Measurements from ENCODE around the gene MTRFR. TPM values are rescaled to one million over a fixed set of nuclear protein-coding genes. Genes with fewer than 3 reads are reported as not detected.

The MTRFR gene
- total and polyA plus RNA-seq, 2 donors (not counting 1 experiment from before 2014, with no cell fraction given), result 18.7 to 45.5 TPM

GRCh38 chr12:123261196-123261595, 28.0 kb downstream of the MTRFR start:
- Histone ChIP-seq H3K9ac (ENCODE audit: low read length) (no peak overlapping the region), H2AFZ (ENCODE audit: insufficient read depth, low read depth, low read length, poor library complexity, severe bottlenecking) (no peak overlapping the region), H3K4me3 (ENCODE audit: control extremely low read depth in 1 of 5, extremely low read depth in 1 of 5, insufficient read depth in 1 of 5, low read depth in 2 of 5, low read length in 4 of 5) (no peak overlapping the region), H3K9me3 (ENCODE audit: control extremely low read depth in 1 of 3, control insufficient read depth in 2 of 3, insufficient read depth in 1 of 3, low read length in 2 of 3) (no peaks in the 10 kb centered on the region), H4K20me1 (ENCODE audit: control insufficient read depth, insufficient read depth, low read length, poor library complexity, severe bottlenecking) (no peaks in the 10 kb centered on the region), H3K4me2 (replicated peaks; ENCODE audit: low read depth, low read length, poor library complexity, severe bottlenecking) (no peak overlapping the region), H3K36me3 (replicated peaks in 1 of 2; ENCODE audit: control extremely low read depth in 1 of 2, control insufficient read depth in 1 of 2, extremely low read depth in 1 of 2, insufficient read depth in 2 of 2, low read length in 1 of 2) (peaks cover 0 to 17% of the 10 kb centered on the region in 2 experiments), H3K79me2 (ENCODE audit: control insufficient read depth, insufficient read depth, low read length) (peaks cover 1% of the 10 kb centered on the region), H3K27ac (ENCODE audit: low read length in 2 of 2) (no peak overlapping the region), H3K4me1 (ENCODE audit: control insufficient read depth in 2 of 2, insufficient read depth in 2 of 2, low read length in 2 of 2) (no peaks in the 10 kb centered on the region), H3K27me3 (replicated peaks in 1 of 4; ENCODE audit: control extremely low read depth in 1 of 4, control insufficient read depth in 3 of 4, insufficient read depth in 4 of 4, low read length in 3 of 4) (no peaks in the 10 kb centered on the region)
- Mint-ChIP-seq H3K27ac (no peak overlapping the region), H3K4me1 (no peaks in the 10 kb centered on the region), H3K4me3 (no peak overlapping the region), H3K9me3 (ENCODE audit: insufficient read depth) (no peaks in the 10 kb centered on the region), H3K27me3 (no peaks in the 10 kb centered on the region)
- POLR2A ChIA-PET, result interaction anchor here (0.6 kb wide), 1 partner anchor 15 kb away, joined by 5 read pairs; no protein-coding TSS in a partner anchor
- WGBS (ENCODE audit: insufficient coverage), result no CpG with 5 or more reads among the region's 4 CpGs
- ATAC-seq (ENCODE audit: low read depth) (no peak), DNase-seq (no peak)
- intact Hi-C loops (cut with micrococcal nuclease), result no loop called here
- CTCF ChIA-PET, result interaction anchor here (1.0 kb wide), 1 partner anchor 23 kb away, joined by 4 read pairs; no protein-coding TSS in a partner anchor
- TF ChIP-seq, protein P1, sequence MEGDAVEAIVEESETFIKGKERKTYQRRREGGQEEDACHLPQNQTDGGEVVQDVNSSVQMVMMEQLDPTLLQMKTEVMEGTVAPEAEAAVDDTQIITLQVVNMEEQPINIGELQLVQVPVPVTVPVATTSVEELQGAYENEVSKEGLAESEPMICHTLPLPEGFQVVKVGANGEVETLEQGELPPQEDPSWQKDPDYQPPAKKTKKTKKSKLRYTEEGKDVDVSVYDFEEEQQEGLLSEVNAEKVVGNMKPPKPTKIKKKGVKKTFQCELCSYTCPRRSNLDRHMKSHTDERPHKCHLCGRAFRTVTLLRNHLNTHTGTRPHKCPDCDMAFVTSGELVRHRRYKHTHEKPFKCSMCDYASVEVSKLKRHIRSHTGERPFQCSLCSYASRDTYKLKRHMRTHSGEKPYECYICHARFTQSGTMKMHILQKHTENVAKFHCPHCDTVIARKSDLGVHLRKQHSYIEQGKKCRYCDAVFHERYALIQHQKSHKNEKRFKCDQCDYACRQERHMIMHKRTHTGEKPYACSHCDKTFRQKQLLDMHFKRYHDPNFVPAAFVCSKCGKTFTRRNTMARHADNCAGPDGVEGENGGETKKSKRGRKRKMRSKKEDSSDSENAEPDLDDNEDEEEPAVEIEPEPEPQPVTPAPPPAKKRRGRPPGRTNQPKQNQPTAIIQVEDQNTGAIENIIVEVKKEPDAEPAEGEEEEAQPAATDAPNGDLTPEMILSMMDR (IDR thresholded peaks at IDR 0.05), result no peak
- TF ChIP-seq EZH2 (IDR thresholded peaks at IDR 0.05; ENCODE audit: borderline replicate concordance, insufficient read depth, low read depth, low read length, poor library complexity, severe bottlenecking), result no peak

DNA sequence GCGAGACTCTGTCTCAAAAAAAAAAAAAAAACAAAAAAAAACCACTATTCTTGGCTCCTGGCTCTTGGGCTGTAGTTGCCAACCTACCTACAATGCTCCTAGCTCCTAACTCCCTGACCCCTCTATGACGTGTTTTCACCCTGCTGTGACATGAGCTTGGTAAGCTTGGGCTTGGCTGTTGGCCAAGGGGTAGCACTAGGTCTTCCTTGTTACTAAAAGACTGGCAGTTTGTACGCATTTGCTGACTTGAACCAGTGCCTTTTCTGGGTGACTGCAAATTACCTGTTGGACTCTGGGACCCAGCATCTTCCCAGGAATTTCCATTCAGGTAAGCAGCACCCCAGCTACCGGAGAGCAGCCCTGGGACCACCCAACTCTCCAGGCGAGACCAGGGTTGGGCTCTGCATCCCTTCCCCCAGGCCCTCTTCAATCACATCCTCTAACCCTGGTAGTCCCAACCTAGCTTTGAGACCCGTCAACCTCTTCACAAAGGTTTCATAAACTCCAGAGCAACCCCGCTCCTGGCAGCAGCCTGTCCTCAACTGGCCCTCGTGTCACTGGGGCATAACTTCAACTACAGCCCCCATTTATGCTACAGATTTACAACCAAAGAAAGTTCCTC, 30.1 kb downstream of the MTRFR start:
- no peak overlapping the region for H3K4me3 ChIP-seq (ENCODE audit: control extremely low read depth in 1 of 5, extremely low read depth in 1 of 5, insufficient read depth in 1 of 5, low read depth in 2 of 5, low read length in 4 of 5)
- no peaks in the 10 kb centered on the region for H3K79me2 ChIP-seq (ENCODE audit: control insufficient read depth, insufficient read depth, low read length)
- no peaks in the 10 kb centered on the region for H3K9me3 ChIP-seq (ENCODE audit: control extremely low read depth in 1 of 3, control insufficient read depth in 2 of 3, insufficient read depth in 1 of 3, low read length in 2 of 3)
- no peak overlapping the region for H3K9ac ChIP-seq (ENCODE audit: low read length)
- peaks cover 0 to 8% of the 10 kb centered on the region in 2 experiments for H3K36me3 ChIP-seq (replicated peaks in 1 of 2; ENCODE audit: control extremely low read depth in 1 of 2, control insufficient read depth in 1 of 2, extremely low read depth in 1 of 2, insufficient read depth in 2 of 2, low read length in 1 of 2)
- TF ChIP-seq, protein P1 (IDR thresholded peaks at IDR 0.05), result no peak
- TF ChIP-seq EZH2 (IDR thresholded peaks at IDR 0.05; ENCODE audit: borderline replicate concordance, insufficient read depth, low read depth, low read length, poor library complexity, severe bottlenecking), result no peak
- no peak overlapping the region for H3K4me2 ChIP-seq (replicated peaks; ENCODE audit: low read depth, low read length, poor library complexity, severe bottlenecking)
- H3K27me3 Mint-ChIP-seq, result no peaks in the 10 kb centered on the region
- DNase-seq (no peak), ATAC-seq (ENCODE audit: low read depth) (no peak)
- no peak overlapping the region for H3K27ac Mint-ChIP-seq
- H3K4me1 Mint-ChIP-seq, result peaks cover 6% of the 10 kb centered on the region
- H3K4me1 ChIP-seq (ENCODE audit: control insufficient read depth in 2 of 2, insufficient read depth in 2 of 2, low read length in 2 of 2), result peaks cover 3 to 6% of the 10 kb centered on the region in 2 donors
- intact Hi-C loops (cut with micrococcal nuclease), result no loop called here
- ChIA-PET CTCF (interaction anchor here (0.6 to 1.2 kb wide), 3 partner anchors 15 to 99 kb away, joined by 3 to 4 read pairs (median 3); no protein-coding TSS in a partner anchor), POLR2A (no interaction called here)
- H3K4me3 Mint-ChIP-seq, result no peak overlapping the region
- H3K9me3 Mint-ChIP-seq (ENCODE audit: insufficient read depth), result no peaks in the 10 kb centered on the region
- 100% methylated on average over 7 of the region's 8 CpGs for WGBS (ENCODE audit: insufficient coverage)
- H3K27ac ChIP-seq (ENCODE audit: low read length in 2 of 2), result no peak overlapping the region
- H4K20me1 ChIP-seq (ENCODE audit: control insufficient read depth, insufficient read depth, low read length, poor library complexity, severe bottlenecking), result no peaks in the 10 kb centered on the region
- H3K27me3 ChIP-seq (replicated peaks in 1 of 4; ENCODE audit: control extremely low read depth in 1 of 4, control insufficient read depth in 3 of 4, insufficient read depth in 4 of 4, low read length in 3 of 4), result no peaks in the 10 kb centered on the region
- no peak overlapping the region for H2AFZ ChIP-seq (ENCODE audit: insufficient read depth, low read depth, low read length, poor library complexity, severe bottlenecking)

All from B cell (primary cell).